ENCODE data around the gene EDEM2.

DNA sequence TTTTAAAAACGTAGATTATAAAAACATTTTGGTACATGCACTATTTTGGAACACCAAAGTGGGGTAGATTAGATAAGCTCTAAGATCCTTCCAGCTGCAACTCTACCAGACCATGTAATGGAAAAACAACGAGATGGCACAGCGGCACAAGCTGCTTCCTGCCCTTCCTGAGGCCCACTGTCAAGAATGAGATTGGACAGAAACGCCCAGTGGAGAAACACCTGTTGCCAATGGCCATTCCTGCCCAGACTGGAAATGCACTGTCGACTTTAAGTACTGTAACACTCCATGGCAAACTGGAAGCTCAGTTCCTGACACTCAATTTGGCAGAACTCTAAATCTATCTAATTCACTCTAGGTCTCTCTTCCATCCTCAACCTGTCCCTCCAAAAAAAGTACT, 21.4 kb downstream of the EDEM2 start:
- TF ChIP-seq, protein P1, sequence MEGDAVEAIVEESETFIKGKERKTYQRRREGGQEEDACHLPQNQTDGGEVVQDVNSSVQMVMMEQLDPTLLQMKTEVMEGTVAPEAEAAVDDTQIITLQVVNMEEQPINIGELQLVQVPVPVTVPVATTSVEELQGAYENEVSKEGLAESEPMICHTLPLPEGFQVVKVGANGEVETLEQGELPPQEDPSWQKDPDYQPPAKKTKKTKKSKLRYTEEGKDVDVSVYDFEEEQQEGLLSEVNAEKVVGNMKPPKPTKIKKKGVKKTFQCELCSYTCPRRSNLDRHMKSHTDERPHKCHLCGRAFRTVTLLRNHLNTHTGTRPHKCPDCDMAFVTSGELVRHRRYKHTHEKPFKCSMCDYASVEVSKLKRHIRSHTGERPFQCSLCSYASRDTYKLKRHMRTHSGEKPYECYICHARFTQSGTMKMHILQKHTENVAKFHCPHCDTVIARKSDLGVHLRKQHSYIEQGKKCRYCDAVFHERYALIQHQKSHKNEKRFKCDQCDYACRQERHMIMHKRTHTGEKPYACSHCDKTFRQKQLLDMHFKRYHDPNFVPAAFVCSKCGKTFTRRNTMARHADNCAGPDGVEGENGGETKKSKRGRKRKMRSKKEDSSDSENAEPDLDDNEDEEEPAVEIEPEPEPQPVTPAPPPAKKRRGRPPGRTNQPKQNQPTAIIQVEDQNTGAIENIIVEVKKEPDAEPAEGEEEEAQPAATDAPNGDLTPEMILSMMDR (optimal IDR thresholded peaks at IDR 0.05 in 1 of 3, IDR thresholded peaks at IDR 0.05 in 1 of 3, conservative IDR thresholded peaks at IDR 0.05 in 1 of 3; ENCODE audit: extremely low read depth in 1 of 3, insufficient read depth in 2 of 3, low read length in 3 of 3): no peak
- TF ChIP-seq EZH2 (IDR thresholded peaks at IDR 0.05; ENCODE audit: low read length): no peak

Measured in keratinocyte (primary cell).